ENCODE measurements around the gene EHD2.
"Not testable (repeated sequence)": the region's sequence is repeated elsewhere in the genome, so short reads cannot be mapped to it uniquely, and the experiment has no call there.

EHD2 gene

DNA sequence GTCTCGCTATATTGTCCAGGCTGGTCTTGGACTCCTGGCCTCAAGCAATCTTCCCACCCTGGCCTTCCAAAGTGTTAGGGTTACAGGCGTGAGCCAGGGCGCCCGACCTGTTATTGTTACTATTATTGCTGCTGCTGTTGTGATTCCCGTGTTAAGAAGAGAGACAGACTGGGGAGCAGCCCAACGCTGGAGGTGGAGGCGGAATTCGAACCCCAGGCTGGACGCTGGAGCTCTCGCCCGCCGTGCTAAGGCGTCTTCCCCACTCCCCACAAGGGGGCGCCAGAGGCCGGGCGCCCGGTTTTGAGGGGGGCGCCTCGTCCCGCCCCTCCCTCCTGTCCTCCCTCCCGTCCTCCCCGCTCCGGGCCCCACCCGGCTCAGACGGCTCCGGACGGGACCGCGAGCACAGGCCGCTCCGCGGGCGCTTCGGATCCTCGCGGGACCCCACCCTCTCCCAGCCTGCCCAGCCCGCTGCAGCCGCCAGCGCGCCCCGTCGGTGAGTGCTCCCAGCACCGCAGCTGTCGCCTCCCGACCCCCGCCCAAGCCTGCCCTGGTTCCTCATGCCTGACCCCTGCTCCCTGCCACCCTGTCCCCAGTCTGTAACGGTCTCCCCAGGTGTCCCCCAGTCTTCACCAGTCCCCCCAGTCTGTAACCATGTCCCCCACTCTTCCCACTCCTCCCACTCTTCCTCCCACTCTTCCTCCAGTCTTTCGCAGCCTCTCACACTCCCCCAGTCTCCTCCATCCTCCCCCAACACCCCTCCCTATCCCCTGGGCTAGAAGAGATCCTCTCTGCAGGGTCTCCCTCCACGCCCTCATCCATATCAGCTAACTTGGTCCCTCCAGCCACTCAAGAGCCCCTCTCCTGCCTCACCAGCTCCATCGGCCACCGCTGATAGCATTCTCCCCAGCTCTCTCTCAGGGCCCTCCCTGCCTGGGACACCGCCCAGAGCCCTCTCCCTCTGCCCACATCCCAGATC, at the start of gene EHD2:
TSS of gene EHD2 (plus strand) at position 377 of the 976 bp plus-strand sequence. CDS start 3,191 bp downstream, outside the sequence.
- DNase-seq, result peak; percentile 70

GRCh38 chr19:47663435-47663910, 49.7 kb upstream of the EHD2 start:
- no peak for DNase-seq

- DNase-seq, result no peak
These were observed 49.1 kb upstream of the EHD2 start for GRCh38 chr19:47663911-47664771.

DNA sequence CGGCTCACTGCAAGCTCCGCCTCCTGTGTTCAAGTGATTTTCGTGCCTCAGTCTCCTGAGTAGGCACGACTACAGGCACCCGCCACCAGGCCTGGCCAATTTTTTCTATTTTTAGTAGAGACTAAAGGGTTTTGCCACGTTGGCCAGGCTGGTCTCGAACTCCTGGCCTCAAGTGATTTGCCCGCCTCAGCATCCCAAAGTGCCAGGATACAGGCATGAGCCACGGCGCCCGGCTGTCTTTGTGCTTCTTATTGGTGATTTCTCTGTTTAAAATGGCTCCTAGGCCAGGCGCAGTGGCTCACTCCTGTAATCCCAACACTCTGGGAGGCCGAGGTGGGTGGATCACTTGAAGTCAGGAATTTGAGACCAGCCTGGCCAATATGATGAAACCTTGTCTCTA, 44.7 kb upstream of the EHD2 start:
- DNase-seq, result not testable (repeated sequence)

DNA sequence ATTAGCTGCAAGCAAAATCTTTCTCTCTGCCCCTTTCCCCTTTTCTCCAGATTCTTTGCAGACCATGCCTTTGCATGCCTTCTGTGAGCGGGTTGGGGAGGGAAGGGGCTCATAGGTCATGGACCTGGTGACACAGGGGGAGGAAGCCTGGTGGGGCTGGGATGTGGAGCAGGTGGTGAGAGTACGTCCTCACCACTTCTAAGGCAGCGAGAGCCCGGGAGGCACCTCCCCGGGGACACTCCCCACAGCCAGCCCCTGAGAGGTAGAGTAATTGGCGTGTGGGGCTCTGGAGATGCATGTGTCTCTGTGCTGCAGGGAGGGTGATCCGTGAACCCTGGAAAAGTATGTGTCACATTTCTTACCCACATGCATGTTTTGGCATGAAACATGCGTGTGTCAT, 42.5 kb upstream of the EHD2 start:
- no peak for DNase-seq

DNA sequence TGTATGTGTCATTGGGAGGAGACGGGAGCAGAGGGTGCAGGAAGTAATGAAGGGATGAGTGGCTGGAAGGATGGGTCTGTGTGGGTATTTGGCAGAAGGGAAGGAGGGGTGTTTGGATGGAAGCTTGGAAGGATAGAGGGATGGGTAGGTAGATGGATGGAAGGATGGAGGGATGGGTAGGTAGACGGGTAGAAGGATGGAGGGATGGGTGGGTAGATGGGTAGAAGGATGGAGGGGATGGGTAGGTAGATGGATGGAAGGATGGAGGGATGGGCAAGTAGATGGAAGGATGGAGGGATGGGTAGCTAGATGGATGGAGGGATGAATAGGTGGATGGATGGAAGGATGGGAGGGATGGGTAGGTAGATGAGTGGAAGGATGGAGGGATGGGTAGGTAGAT, 41.7 kb upstream of the EHD2 start:
- no peak for DNase-seq

DNA sequence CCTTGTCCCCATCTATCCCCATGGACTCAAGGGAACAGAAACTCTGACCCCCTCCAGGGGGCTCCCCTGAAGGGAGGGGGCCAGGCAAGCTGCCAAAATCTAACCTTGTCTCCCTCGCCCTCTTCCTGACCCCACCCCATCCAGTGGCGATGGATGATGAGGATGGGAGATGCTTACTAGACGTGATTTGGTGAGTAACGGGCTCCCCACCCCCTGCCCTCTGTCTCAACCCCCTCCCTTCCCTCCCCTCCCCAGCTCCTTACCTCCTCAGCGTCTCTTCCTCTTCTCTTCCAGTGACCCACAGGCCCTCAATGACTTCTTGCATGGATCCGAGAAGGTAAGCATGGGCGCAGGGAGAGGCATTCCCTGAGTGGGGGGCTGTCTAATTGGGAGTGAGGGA, 39.8 kb upstream of the EHD2 start:
- no peak for DNase-seq

DNA sequence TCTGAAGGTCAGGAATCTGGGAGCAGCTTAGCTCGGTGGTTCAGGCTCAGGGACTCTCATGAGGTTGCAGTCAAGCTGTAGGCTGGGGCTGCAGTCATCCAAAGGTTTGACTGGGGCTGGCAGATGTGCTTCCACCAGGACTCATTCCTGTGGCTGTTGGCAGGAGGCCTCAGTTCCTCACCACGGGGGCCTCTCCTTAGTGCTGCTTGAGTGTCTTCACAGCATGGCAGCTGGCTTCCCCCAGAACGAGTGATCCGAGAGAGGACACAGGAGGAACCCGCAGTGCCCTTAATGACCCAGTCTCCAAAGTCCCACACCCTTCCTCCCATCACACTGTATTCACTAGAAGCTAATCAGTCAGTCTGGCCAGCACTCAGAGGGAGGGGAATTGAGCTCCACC, 38.7 kb upstream of the EHD2 start:
- DNase-seq, result no peak

GRCh38 chr19:47675271-47675670, 38.0 kb upstream of the EHD2 start:
- DNase-seq, result no peak

DNA sequence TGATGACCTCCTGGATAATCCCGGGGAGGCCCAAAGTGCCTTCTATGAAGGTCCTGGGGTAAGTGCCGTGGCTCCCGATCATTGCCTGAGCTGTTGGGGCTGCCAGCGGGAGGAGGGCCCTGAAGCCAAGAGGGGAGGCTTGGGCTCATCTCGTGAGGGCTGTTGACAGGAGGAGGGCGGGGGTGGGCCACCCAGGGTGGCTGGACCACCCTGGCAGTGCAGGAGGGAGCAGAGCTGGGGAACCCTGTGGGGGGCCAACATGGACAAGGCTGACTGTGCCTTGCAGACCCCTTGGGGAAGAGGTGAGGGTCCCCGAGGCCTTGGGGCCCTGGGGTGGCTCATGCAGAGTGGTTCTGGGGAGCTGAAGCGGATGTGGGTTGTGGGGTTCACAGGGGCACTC, 37.4 kb upstream of the EHD2 start:
- DNase-seq, result no peak

GRCh38 chr19:47676811-47677210, 36.4 kb upstream of the EHD2 start:
- DNase-seq, result no peak

- DNase-seq, result no peak
These were observed 33.8 kb upstream of the EHD2 start for GRCh38 chr19:47679251-47679900.

- DNase-seq, result no peak
These were observed 33.0 kb upstream of the EHD2 start for GRCh38 chr19:47679922-47680857.

DNA sequence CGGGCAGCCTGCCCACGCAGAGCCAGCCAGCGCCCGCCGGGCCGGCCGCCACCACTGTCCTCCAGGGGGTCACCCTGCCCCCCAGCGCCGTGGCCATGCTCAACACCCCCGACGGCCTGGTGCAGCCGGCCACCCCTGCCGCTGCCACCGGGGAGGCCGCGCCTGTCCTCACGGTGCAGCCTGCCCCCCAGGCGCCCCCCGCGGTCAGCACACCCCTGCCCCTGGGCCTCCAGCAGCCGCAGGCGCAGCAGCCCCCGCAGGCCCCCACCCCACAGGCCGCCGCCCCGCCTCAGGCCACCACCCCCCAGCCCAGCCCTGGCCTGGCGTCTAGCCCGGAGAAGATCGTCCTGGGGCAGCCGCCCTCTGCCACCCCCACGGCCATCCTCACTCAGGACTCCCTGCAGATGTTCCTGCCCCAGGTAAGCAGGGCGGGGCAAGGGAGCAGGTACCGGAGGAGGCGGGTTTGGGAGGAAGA, 32.3 kb upstream of the EHD2 start:
- no peak for DNase-seq

DNA sequence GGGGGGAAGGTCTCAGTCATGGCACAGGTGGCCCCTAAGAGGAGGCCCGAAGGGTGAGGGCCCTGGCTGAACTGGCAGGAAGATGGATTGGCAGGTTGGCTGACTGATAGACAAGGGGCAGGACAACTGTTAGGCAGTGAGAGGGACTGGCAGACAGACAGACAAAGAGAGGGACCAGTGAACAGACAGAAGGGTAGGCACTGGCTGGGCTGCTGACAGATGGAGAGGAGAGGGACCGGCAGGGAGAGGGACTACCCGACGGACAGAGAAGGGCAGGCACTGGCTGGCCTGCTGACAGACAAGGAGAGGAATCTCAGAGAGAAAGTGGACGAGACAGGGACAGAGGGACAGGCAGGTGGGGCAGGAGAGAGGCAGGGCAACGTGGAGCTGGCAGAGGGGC, 31.8 kb upstream of the EHD2 start:
- no peak for DNase-seq

GRCh38 chr19:47681936-47682335, 31.3 kb upstream of the EHD2 start:
- DNase-seq, result no peak

DNA sequence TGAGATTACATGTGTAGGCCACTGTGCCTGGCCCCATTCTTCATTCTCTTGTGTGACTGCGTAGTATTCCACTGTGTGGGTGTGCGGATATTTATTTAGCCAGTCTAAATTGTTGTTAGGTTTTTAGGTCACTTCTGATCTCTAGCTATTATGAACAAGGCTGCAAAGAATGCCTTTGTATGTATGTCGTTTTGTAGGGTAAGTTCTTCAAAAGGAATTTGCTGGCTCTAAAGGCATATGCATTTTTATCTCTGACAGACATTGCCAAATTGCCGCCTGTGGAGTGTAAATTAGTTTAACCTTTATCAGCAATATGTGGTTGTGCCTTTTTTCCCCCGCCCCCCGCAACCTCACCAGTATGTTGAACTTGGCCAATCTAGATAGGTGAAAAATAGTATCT, 30.3 kb upstream of the EHD2 start:
- DNase-seq, result no peak

GRCh38 chr19:47686679-47687450, 26.4 kb upstream of the EHD2 start:
- no peak for DNase-seq

- DNase-seq, result no peak
These were observed 25.3 kb upstream of the EHD2 start for GRCh38 chr19:47687906-47688305.

- DNase-seq, result no peak
These were observed 22.1 kb upstream of the EHD2 start for GRCh38 chr19:47691090-47691489.

DNA sequence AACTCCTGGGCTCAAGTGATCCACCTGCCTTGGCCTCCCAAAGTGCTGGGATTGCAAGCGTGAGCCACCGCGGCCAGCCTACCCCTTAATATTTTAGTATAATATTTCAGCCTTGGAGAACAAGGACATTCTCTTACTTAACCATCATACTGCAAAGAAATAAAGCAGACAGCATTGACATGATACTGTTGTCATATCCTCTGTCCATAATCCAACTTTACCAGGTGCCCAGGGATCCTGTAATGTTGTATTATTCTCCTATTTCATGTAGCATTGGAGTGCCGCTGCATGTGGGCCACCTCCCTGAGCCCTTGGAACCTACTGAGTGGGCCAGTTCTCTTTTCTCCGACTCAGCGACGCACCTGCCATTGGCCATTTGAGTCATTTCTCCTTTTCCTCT, 21.4 kb upstream of the EHD2 start:
- no peak for DNase-seq
